ENCODE results near the gene TOM1L1.

The TOM1L1 gene

GRCh38 chr17:54947396-54947795, 46.7 kb downstream of the TOM1L1 start:
- DNase-seq (ENCODE audit: low read depth): no peak

GRCh38 chr17:54948380-54948779, 47.7 kb downstream of the TOM1L1 start:
- DNase-seq (ENCODE audit: low read depth): no peak

DNA sequence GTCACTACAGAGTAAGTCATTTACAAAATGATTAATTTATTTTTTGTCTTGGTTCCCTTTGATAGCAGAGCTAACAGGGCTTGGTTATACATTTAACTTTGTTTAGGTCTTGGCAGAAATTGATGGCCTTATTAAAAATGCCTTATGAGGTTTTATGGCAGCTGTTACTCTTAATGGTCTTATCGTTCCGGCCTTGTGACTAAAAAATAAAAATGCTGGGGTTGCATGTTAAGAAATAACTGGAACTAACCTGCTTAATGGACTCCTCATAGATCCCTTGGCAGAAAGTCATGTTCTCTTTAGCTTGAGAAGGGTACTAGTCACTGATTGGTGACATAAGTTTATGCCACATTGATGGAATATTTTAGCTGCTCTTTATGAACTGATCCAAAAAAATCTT, 49.5 kb downstream of the TOM1L1 start:
- no peak for DNase-seq (ENCODE audit: low read depth)

DNA sequence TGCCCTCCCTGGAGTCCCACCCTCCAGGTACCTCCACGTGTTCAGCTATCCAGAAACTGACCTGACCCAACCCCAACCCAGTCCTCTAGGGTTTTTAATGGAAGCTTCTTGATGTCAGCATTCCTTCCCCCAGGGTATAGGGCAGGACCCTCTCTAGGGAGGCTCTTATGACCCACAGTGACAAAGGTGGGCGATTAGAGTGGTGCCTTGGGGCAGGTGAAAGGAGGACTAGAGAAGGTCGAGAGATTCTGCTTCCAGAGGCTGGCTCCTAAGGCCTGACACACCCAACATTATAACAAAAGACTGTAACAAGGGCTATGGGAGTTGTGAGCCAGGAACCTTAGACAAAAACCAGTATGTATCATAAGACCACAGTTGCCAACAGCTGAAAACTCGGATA, 50.6 kb downstream of the TOM1L1 start:
- no peak for DNase-seq (ENCODE audit: low read depth)

DNA sequence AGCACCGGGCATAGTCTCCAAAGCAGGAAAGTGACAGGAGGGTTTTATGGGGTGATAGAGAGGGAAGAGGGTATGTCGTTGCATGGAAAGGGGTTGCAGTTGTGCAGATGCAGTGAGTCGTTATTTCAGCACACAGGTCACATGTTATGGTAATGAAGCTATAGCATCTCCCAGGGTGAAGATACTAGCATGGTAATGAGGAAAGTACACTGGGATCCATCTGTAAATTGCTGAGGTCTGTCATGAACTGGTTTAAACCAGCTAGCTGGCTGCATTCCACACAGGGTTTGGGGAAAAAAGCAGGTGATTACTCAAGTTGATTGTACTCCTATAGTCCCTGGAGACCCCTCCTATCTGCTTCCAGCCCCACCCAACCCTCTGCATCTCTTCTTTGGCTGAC, 56.1 kb downstream of the TOM1L1 start:
- no peak for DNase-seq (ENCODE audit: low read depth)

GRCh38 chr17:54967621-54968261, 67.1 kb downstream of the TOM1L1 start:
- DNase-seq (ENCODE audit: low read depth): peak; percentile 32

GRCh38 chr17:54968262-54968987, 67.8 kb downstream of the TOM1L1 start, which contains the start of the genes COX11 and STXBP4:
Gene COX11, minus strand, starts transcription at chr17:54968654. Its CDS starts 8 bp downstream, at chr17:54968646.
Gene STXBP4, plus strand, starts transcription at chr17:54968765. Its CDS starts 17,455 bp downstream, at chr17:54986220.
- DNase-seq (ENCODE audit: low read depth): peak; percentile 87

GRCh38 chr17:54968988-54969332, 68.3 kb downstream of the TOM1L1 start:
- DNase-seq (ENCODE audit: low read depth): no peak

- no peak for DNase-seq (ENCODE audit: low read depth)
These were observed 69.3 kb downstream of the TOM1L1 start for GRCh38 chr17:54969658-54970572.

DNA sequence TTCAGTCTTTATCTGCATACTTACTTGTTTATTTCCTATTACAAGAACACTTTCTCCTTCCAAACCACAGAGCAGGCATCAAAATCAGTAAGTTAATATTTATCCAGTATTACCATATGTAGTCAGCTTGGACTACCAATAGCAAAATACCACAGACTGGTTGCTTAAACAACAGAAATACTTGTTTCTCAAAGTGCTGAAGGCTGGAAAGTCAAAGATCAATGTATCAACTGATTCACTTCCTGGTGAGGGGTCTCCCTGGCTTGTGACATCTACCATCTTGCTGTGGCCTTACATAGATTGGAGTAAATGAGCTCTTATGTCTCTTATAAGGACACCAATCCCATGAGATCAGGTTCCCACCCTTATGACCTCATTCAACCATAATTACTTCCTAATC, 70.5 kb downstream of the TOM1L1 start:
- DNase-seq (ENCODE audit: low read depth): no peak

GRCh38 chr17:54971901-54972300, 71.2 kb downstream of the TOM1L1 start:
- DNase-seq (ENCODE audit: low read depth): no peak

DNA sequence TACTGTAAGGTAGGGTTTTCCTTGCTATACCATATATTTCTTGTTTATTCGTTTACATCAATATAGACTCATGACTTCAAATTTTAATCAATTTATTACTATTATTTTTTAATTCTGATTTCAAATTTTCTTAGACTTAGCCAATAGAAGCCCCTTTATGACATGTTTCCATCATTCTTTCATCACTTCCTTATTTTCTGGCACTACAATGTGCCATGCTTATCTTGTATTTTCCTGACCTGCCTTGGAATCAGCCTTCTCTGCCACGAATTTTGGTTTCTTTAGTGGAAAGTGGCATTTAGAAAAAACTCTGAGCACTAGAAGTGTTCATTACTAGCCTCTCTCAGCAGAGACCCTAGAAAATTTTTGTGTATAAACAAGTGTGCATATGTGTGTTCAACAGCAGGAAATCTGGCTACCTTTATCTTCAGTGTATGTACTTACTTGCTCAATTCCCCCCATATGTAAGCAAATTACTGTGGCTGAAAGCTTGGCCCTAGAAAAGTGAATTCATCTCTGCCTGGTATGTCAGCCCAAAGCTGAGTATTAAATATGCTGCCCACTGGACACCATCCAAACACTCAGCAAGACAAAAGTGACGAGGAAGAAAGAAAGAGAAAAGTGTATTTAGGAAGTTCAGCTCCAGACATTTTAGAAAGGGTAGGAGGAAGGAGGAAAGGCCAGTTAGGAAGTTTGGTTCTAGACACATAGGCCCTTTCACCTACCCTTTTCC, 71.9 kb downstream of the TOM1L1 start:
- no peak for DNase-seq (ENCODE audit: low read depth)

DNA sequence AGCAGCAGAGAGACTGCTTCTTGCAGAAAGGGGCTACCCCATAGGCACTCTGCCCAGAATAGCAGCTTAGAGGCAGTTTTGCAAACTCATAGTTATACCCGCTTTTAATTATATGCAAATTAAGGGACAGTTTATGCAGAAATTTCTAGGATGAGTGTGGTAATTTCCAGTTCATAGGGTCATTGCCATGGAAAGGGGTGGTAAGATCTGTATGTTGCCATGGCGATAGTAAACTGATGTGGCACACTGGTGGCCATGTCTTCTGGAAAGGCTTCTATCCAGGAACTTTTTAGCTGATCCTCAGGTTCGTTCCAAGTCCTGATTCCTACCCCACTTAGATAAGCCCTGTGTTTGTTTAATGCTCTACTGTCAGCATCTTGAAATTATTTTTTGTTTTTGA, 74.1 kb downstream of the TOM1L1 start:
- DNase-seq (ENCODE audit: low read depth): no peak

DNA sequence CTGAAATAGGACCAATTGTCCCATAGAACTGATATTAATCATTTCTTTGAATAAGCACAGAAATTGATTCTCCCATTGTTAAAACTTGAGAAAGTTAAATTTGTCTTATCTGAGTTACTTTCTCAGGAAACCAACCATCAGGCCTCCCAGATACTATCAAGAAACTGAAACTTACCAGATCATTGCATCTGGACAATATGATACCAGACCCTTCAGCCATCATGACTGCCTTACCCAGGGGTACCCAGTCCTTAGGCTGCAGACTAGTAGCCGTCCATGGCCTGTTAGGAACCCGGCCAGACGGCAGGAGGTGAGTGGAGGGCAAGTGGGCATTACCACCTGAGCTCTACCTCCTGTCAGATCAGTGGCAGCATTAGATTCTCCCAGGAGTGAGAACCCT, 75.7 kb downstream of the TOM1L1 start:
- DNase-seq (ENCODE audit: low read depth): no peak

- no peak for DNase-seq (ENCODE audit: low read depth)
These were observed 77.1 kb downstream of the TOM1L1 start for GRCh38 chr17:54977744-54978143.

DNA sequence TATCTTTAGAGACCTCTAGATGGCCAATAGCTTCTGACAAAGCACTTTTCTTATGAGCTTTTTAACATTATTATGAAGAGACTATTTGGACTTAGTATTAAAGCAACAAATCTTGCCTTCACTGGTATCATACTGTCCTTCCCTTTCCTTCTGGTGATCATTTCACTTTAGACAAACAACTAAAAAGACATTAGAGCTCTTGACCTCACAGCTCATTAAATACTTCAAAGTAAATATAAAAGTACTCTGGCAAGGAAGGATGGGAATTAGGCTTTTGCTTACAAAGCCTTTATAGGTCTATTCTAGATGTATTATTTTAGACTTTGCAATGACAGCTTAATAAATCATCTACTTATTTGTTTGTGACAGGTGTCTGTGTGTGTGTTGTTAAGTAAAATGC, 79.0 kb downstream of the TOM1L1 start:
- no peak for DNase-seq (ENCODE audit: low read depth)

DNA sequence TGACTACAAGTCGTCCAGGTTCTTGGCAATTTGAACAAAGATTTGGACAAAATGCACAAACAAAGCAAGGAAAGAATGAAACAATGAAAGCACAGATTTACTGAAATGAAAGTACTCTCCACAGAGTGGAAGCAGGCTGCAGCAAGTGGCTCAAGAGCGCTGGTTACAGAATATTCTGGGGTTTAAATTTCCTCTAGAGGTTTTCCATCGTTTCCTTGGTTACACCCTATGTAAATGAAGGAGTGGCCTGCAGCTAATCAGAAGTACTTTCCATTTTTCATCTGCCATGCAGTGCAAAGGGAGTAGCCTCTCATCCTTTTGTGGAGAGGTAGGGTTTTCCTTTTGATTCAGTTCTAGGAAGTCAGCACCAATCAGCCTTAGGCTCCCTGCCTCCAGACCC, 79.7 kb downstream of the TOM1L1 start:
- no peak for DNase-seq (ENCODE audit: low read depth)

DNA sequence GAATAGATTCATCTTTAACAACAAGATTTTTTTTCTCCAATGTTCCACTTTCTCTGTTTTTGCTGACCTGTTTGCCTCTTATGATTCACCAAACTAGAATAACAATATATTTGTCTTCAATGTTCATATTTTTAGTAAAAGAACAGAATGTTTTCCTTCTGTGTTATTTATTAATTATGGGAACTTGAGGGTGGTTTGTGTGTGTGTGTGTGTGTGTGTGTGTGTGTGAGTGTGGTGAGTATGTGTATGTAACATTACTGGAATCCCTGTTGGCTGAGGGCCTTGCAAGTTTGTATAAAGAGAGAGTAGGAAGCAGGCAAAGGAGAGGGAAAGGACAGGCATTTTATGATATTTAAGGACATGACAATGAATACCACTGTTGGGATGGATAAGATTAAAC, 81.7 kb downstream of the TOM1L1 start:
- no peak for DNase-seq (ENCODE audit: low read depth)

DNA sequence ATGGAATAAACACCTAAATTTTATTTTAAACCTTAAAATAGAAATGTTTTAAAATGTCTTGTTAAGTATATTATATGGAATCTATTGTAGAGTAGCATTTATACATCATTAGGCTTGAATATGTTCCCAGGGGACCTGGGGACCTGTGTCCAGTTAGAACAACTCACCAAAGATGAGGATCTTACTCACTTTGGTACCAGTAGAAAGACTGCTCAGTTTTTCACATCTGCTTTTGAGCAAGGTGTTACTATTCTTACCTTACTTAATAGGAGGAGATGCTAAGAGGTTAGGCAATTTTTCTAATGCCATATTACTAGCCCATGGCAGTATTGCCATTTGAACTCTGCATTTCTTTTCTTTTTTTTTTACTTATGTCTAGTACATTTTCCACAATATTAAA, 82.6 kb downstream of the TOM1L1 start:
- no peak for DNase-seq (ENCODE audit: low read depth)

DNA sequence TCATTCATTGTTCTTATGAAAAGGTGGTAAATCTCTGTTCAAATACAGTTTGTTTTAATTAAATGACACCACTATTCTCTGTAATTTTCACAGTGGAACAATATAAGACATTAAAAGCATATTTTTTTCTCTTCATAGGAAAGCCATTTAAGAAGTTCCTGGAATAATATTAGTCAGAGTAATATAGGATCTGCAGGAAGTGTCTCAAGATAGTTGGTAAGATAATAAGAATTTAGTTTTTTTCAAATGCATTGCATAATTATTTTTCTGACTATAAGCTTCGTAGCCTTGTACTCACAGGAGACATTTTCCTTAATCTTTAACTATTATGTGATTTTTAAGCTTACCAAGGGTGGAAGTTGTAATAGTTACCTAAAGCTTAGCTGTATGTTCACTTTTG, 84.8 kb downstream of the TOM1L1 start:
- no peak for DNase-seq (ENCODE audit: low read depth)

GRCh38 chr17:54990118-54990517, 89.5 kb downstream of the TOM1L1 start:
- DNase-seq (ENCODE audit: low read depth): no peak

- no peak for DNase-seq (ENCODE audit: low read depth)
These were observed 90.9 kb downstream of the TOM1L1 start for GRCh38 chr17:54991567-54991966.
